ENCODE measurements around the gene TNFRSF1A. TPM values are rescaled to one million over a fixed set of nuclear protein-coding genes. Genes with fewer than 3 reads are reported as not detected.

Gene TNFRSF1A
- total RNA-seq, 1 experiment from 2014 or later = 108 TPM

GRCh38 chr12:6329703-6330064 is 12.2 kb downstream of the TNFRSF1A start:
- intact Hi-C loops (cut with micrococcal nuclease; ENCODE audit: unreplicated experiment) = loop anchor here (5.0 kb wide), 1 partner anchor 138 kb away; no protein-coding TSS in a partner anchor
- Histone ChIP-seq H3K27ac (ENCODE audit: low read length) (no peak overlapping the region), H3K4me3 (ENCODE audit: low read depth in 2 of 2, low read length in 2 of 2) (no peak overlapping the region), H3K36me3 (ENCODE audit: control insufficient read depth, insufficient read depth, low read length) (peaks cover 7% of the 10 kb centered on the region), H3K27me3 (ENCODE audit: control insufficient read depth, insufficient read depth, low read length) (no peaks in the 10 kb centered on the region), H3K4me1 (ENCODE audit: control insufficient read depth, insufficient read depth, low read length) (peaks cover 47% of the 10 kb centered on the region), H3K9me3 (ENCODE audit: control insufficient read depth, insufficient read depth, low read depth, low read length) (no peaks in the 10 kb centered on the region)
- BruUV-seq (replicated peaks) = no TSS peak
- DNase-seq (ENCODE audit: low read depth, low spot score) = no peak
- no peak for ATAC-seq
- ChIA-PET CTCF (no interaction called here), POLR2A (interaction anchor here (0.5 kb wide), 1 partner anchor 39 kb away, joined by 3 read pairs; no protein-coding TSS in a partner anchor)
- in situ Hi-C loops (cut with HindIII; ENCODE audit: low pct_unique_long_range_greater_than_20kb, low sequenced_read_pairs) = no loop called here
- TF ChIP-seq TCF7L2 (IDR thresholded peaks at IDR 0.05; ENCODE audit: low read depth, low read length) = no peak
- TF ChIP-seq POLR2AphosphoS5 (IDR thresholded peaks at IDR 0.05; ENCODE audit: low read depth, low read length) = no peak
- TF ChIP-seq CTCF (IDR thresholded peaks at IDR 0.05) = no peak

- no peaks in the 10 kb centered on the region for H3K27me3 ChIP-seq (ENCODE audit: control insufficient read depth, insufficient read depth, low read length)
- H3K27ac ChIP-seq (ENCODE audit: low read length) = no peak overlapping the region
- H3K36me3 ChIP-seq (ENCODE audit: control insufficient read depth, insufficient read depth, low read length) = peaks cover 5% of the 10 kb centered on the region
- intact Hi-C loops (cut with micrococcal nuclease; ENCODE audit: unreplicated experiment) = loop anchor here (5.0 kb wide), 1 partner anchor 138 kb away; no protein-coding TSS in a partner anchor
- ChIA-PET POLR2A (interaction anchor here (0.5 to 0.6 kb wide), 2 partner anchors 39 to 86 kb away, joined by 3 read pairs; no protein-coding TSS in a partner anchor), CTCF (no interaction called here)
- DNase-seq (ENCODE audit: low read depth, low spot score) = no peak
- H3K9me3 ChIP-seq (ENCODE audit: control insufficient read depth, insufficient read depth, low read depth, low read length) = no peaks in the 10 kb centered on the region
- in situ Hi-C loops (cut with HindIII; ENCODE audit: low pct_unique_long_range_greater_than_20kb, low sequenced_read_pairs) = no loop called here
- BruUV-seq (replicated peaks) = no TSS peak
- ATAC-seq = no peak
- peaks cover 45% of the 10 kb centered on the region for H3K4me1 ChIP-seq (ENCODE audit: control insufficient read depth, insufficient read depth, low read length)
- H3K4me3 ChIP-seq (ENCODE audit: low read depth in 2 of 2, low read length in 2 of 2) = no peak overlapping the region
- TF ChIP-seq, protein P1, sequence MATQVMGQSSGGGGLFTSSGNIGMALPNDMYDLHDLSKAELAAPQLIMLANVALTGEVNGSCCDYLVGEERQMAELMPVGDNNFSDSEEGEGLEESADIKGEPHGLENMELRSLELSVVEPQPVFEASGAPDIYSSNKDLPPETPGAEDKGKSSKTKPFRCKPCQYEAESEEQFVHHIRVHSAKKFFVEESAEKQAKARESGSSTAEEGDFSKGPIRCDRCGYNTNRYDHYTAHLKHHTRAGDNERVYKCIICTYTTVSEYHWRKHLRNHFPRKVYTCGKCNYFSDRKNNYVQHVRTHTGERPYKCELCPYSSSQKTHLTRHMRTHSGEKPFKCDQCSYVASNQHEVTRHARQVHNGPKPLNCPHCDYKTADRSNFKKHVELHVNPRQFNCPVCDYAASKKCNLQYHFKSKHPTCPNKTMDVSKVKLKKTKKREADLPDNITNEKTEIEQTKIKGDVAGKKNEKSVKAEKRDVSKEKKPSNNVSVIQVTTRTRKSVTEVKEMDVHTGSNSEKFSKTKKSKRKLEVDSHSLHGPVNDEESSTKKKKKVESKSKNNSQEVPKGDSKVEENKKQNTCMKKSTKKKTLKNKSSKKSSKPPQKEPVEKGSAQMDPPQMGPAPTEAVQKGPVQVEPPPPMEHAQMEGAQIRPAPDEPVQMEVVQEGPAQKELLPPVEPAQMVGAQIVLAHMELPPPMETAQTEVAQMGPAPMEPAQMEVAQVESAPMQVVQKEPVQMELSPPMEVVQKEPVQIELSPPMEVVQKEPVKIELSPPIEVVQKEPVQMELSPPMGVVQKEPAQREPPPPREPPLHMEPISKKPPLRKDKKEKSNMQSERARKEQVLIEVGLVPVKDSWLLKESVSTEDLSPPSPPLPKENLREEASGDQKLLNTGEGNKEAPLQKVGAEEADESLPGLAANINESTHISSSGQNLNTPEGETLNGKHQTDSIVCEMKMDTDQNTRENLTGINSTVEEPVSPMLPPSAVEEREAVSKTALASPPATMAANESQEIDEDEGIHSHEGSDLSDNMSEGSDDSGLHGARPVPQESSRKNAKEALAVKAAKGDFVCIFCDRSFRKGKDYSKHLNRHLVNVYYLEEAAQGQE (IDR thresholded peaks at IDR 0.05; ENCODE audit: insufficient read depth in 1 of 2, low read depth in 2 of 2, low read length in 1 of 2) = no peak
- TF ChIP-seq SIN3A (IDR thresholded peaks at IDR 0.05; ENCODE audit: borderline replicate concordance, insufficient read depth, low read depth, low read length) (no peak), POLR2AphosphoS5 (IDR thresholded peaks at IDR 0.05; ENCODE audit: low read depth, low read length) (no peak), CTCF (IDR thresholded peaks at IDR 0.05) (no peak), TCF7L2 (IDR thresholded peaks at IDR 0.05; ENCODE audit: low read depth, low read length) (no peak)
Measured at GRCh38 chr12:6328945-6329702, 12.8 kb downstream of the TNFRSF1A start.
